NCI-H146 treated with DMSO at 0.1 percent for 48 hours (cell line): ENCODE data around the gene HDAC4.

Experiments
- DNase-seq: peaks from one replicate; lab custom pipeline; 2025; ENCODE audit not compliant: unreplicated experiment; lab: John Stamatoyannopoulos, UW

The HDAC4 gene

GRCh38 chr2:239259603-239260298 lies 141.1 kb downstream of the HDAC4 start:
- DNase-seq: no peak

GRCh38 chr2:239259173-239259572 lies 141.6 kb downstream of the HDAC4 start:
- DNase-seq: no peak

GRCh38 chr2:239258248-239258647 lies 142.6 kb downstream of the HDAC4 start:
- no peak for DNase-seq

- DNase-seq: no peak
Measured at GRCh38 chr2:239257511-239257937, 143.3 kb downstream of the HDAC4 start.

GRCh38 chr2:239256350-239256743 lies 144.5 kb downstream of the HDAC4 start:
- DNase-seq: no peak

- DNase-seq: no peak
Measured at GRCh38 chr2:239255628-239256349, 145.0 kb downstream of the HDAC4 start.

GRCh38 chr2:239255218-239255617 lies 145.6 kb downstream of the HDAC4 start:
- no peak for DNase-seq

GRCh38 chr2:239253701-239254436 lies 147.0 kb downstream of the HDAC4 start:
- DNase-seq: no peak

- DNase-seq: no peak
Measured at GRCh38 chr2:239253264-239253663, 147.6 kb downstream of the HDAC4 start.

- no peak for DNase-seq
Measured at GRCh38 chr2:239252801-239253200, 148.0 kb downstream of the HDAC4 start.

GRCh38 chr2:239252393-239252792 lies 148.4 kb downstream of the HDAC4 start:
- DNase-seq: no peak

GRCh38 chr2:239251971-239252370 lies 148.8 kb downstream of the HDAC4 start:
- no peak for DNase-seq

GRCh38 chr2:239250216-239251081 lies 150.4 kb downstream of the HDAC4 start:
- no peak for DNase-seq

GRCh38 chr2:239249776-239250175 lies 151.0 kb downstream of the HDAC4 start:
- no peak for DNase-seq

- DNase-seq: no peak
Measured at GRCh38 chr2:239249048-239249447, 151.8 kb downstream of the HDAC4 start.

GRCh38 chr2:239247401-239248245 lies 153.2 kb downstream of the HDAC4 start:
- DNase-seq: no peak

- DNase-seq: no peak
Measured at GRCh38 chr2:239246723-239247122, 154.1 kb downstream of the HDAC4 start.

- DNase-seq: no peak
Measured at GRCh38 chr2:239245872-239246721, 154.7 kb downstream of the HDAC4 start.

GRCh38 chr2:239245107-239245506 lies 155.7 kb downstream of the HDAC4 start:
- DNase-seq: no peak
